ENCODE measurements around the gene HECW1. TPM values are rescaled to one million over a fixed set of nuclear protein-coding genes. Genes with fewer than 3 reads are reported as not detected.

Gene HECW1
- polyA plus RNA-seq, 1 donor (not counting 4 experiments of a cell fraction or from before 2014, with no cell fraction given) = not detected

DNA sequence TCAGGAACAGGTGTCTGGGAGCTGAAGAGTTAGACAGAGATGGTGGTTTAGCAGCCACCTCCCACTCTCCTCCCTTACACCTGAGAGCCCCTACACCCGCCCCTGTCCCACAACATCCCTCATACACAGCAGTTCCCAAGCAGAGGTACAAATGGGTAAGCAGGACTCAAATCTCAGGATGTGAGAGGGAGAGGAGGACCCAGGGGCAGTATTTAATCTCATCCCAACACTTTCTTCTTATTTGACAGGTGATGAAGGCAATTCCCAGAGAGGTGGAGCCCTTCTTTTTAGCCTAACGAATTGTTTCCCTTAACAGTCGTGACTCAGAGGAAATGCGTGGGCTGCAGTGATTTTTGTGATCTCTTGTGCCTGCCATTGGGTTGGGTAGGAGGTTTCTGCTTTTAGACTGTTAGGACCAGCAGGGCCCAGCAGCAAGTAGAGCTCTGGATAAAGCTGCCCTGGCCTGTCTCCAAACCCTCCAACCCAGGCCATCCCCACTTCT, 191.3 kb downstream of the HECW1 start:
- H3K27me3 ChIP-seq (ENCODE audit: control insufficient read depth, extremely low read depth, insufficient read depth, low read length) = peaks cover 6% of the 10 kb centered on the region
- FAIRE-seq (no peak), DNase-seq (ENCODE audit: low read depth, low spot score) (no peak)
- H3K9ac ChIP-seq (ENCODE audit: control insufficient read depth, extremely low read depth, insufficient read depth, low read length) = no peak overlapping the region
- no peaks in the 10 kb centered on the region for H3K79me2 ChIP-seq (ENCODE audit: control insufficient read depth, insufficient read depth, low read length)
- dilution Hi-C loops (cut with MboI; ENCODE audit: extremely low pct_ligation_motif_present, low sequenced_read_pairs) = no loop called here
- H3K4me2 ChIP-seq (ENCODE audit: control insufficient read depth, extremely low read depth, insufficient read depth, low read depth, low read length) = no peak overlapping the region
- H3K9me3 ChIP-seq (ENCODE audit: control insufficient read depth, low read depth, low read length) = no peaks in the 10 kb centered on the region
- no peaks in the 10 kb centered on the region for H3K9me1 ChIP-seq (ENCODE audit: control insufficient read depth, extremely low read depth, insufficient read depth, low read length)
- H2AFZ ChIP-seq (ENCODE audit: control insufficient read depth, low read length) = no peak overlapping the region
- H4K20me1 ChIP-seq (ENCODE audit: control insufficient read depth, extremely low read depth, insufficient read depth, low read length) = no peaks in the 10 kb centered on the region
- no peak overlapping the region for H3K4me3 ChIP-seq (ENCODE audit: control insufficient read depth in 2 of 3, extremely low read depth in 1 of 3, insufficient read depth in 2 of 3, low read depth in 1 of 3, low read length in 3 of 3)
- no peak overlapping the region for H3K27ac ChIP-seq (ENCODE audit: control insufficient read depth, insufficient read depth, low read length)
- H3K4me1 ChIP-seq (ENCODE audit: control insufficient read depth, extremely low read depth, insufficient read depth, low read length) = peaks cover 5% of the 10 kb centered on the region
- H3K36me3 ChIP-seq (ENCODE audit: control insufficient read depth in 2 of 2, extremely low read depth in 1 of 2, insufficient read depth in 2 of 2, low read length in 2 of 2) = no peaks in the 10 kb centered on the region
- TF ChIP-seq, protein P1, sequence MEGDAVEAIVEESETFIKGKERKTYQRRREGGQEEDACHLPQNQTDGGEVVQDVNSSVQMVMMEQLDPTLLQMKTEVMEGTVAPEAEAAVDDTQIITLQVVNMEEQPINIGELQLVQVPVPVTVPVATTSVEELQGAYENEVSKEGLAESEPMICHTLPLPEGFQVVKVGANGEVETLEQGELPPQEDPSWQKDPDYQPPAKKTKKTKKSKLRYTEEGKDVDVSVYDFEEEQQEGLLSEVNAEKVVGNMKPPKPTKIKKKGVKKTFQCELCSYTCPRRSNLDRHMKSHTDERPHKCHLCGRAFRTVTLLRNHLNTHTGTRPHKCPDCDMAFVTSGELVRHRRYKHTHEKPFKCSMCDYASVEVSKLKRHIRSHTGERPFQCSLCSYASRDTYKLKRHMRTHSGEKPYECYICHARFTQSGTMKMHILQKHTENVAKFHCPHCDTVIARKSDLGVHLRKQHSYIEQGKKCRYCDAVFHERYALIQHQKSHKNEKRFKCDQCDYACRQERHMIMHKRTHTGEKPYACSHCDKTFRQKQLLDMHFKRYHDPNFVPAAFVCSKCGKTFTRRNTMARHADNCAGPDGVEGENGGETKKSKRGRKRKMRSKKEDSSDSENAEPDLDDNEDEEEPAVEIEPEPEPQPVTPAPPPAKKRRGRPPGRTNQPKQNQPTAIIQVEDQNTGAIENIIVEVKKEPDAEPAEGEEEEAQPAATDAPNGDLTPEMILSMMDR (optimal IDR thresholded peaks at IDR 0.05 in 1 of 3, IDR thresholded peaks at IDR 0.05 in 1 of 3, conservative IDR thresholded peaks at IDR 0.05 in 1 of 3; ENCODE audit: extremely low read depth in 1 of 3, insufficient read depth in 2 of 3, low read length in 3 of 3) = no peak
- no peak for TF ChIP-seq EZH2 (IDR thresholded peaks at IDR 0.05; ENCODE audit: low read length)

DNA sequence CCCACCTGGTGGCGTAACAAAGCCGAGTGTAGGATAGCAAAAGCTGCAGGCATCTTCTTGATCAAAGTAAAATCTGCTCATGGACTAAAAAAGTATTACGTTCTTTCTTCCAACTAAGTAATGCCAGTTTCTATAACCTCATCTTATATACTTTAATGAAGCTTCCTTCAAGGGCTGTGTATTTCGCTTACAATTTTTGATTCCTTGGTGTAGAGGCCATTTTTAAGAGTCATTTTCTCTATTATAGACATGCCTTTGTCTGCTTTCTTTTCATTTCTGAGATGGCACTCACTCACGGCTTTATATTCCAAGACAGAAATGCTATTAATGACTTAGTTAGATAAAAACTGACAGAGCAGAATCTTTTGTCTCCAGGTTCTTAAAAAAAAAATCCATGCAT, 194.0 kb downstream of the HECW1 start:
- Histone ChIP-seq H3K36me3 (ENCODE audit: control insufficient read depth in 2 of 2, extremely low read depth in 1 of 2, insufficient read depth in 2 of 2, low read length in 2 of 2) (no peaks in the 10 kb centered on the region), H3K9me1 (ENCODE audit: control insufficient read depth, extremely low read depth, insufficient read depth, low read length) (no peaks in the 10 kb centered on the region), H3K4me3 (ENCODE audit: control insufficient read depth in 2 of 3, extremely low read depth in 1 of 3, insufficient read depth in 2 of 3, low read depth in 1 of 3, low read length in 3 of 3) (no peak overlapping the region), H3K27ac (ENCODE audit: control insufficient read depth, insufficient read depth, low read length) (no peak overlapping the region), H3K4me1 (ENCODE audit: control insufficient read depth, extremely low read depth, insufficient read depth, low read length) (peaks cover 5% of the 10 kb centered on the region), H3K27me3 (ENCODE audit: control insufficient read depth, extremely low read depth, insufficient read depth, low read length) (no peaks in the 10 kb centered on the region), H4K20me1 (ENCODE audit: control insufficient read depth, extremely low read depth, insufficient read depth, low read length) (no peaks in the 10 kb centered on the region), H3K9ac (ENCODE audit: control insufficient read depth, extremely low read depth, insufficient read depth, low read length) (no peak overlapping the region), H3K79me2 (ENCODE audit: control insufficient read depth, insufficient read depth, low read length) (no peaks in the 10 kb centered on the region), H3K9me3 (ENCODE audit: control insufficient read depth, low read depth, low read length) (no peaks in the 10 kb centered on the region), H2AFZ (ENCODE audit: control insufficient read depth, low read length) (no peak overlapping the region), H3K4me2 (ENCODE audit: control insufficient read depth, extremely low read depth, insufficient read depth, low read depth, low read length) (no peak overlapping the region)
- TF ChIP-seq EZH2 (IDR thresholded peaks at IDR 0.05; ENCODE audit: low read length) = no peak
- TF ChIP-seq, protein P1 (optimal IDR thresholded peaks at IDR 0.05 in 1 of 3, IDR thresholded peaks at IDR 0.05 in 1 of 3, conservative IDR thresholded peaks at IDR 0.05 in 1 of 3; ENCODE audit: extremely low read depth in 1 of 3, insufficient read depth in 2 of 3, low read length in 3 of 3) = no peak
- dilution Hi-C loops (cut with MboI; ENCODE audit: extremely low pct_ligation_motif_present, low sequenced_read_pairs) = no loop called here
- FAIRE-seq = no peak
- DNase-seq (ENCODE audit: low read depth, low spot score) = no peak

Measured in keratinocyte (primary cell).